Spleen (tissue), 7 donors: ENCODE data around the gene SEMA3F.

Experiments
- CTCF ChIP-seq, 11 experiments: fragments of 200-600 bp in 7 of 11; fragments of 450-650 bp in 4 of 11; sonication (generic) in 4 of 11; IDR thresholded peaks in 8 of 11; conservative IDR thresholded peaks in 3 of 11; 1 replicate in 7 of 11; 2 replicates in 4 of 11; pipeline versions ENCODE4 v1.4.0 to v1.8.0; 2016 to 2021; ENCODE audit warnings: antibody characterized with exemption in 11 of 11, inconsistent platforms in 4 of 11, mild to moderate bottlenecking in 1 of 11
- POLR2A ChIP-seq, 3 donors: fragments of 450-650 bp; IDR thresholded peaks; one replicate each; pipeline ENCODE4 v1.5.1; 2017; ENCODE audit warnings: antibody characterized with exemption in 3 of 3, mild to moderate bottlenecking in 1 of 3
- POLR2AphosphoS5 ChIP-seq, 3 donors: sonication (generic); formaldehyde crosslinking; IDR thresholded peaks; one replicate each; pipeline ENCODE4 v1.5.1; 2017; ENCODE audit warnings: antibody characterized with exemption in 3 of 3
- donor health status: DM: no; HTN: no; CAD: no; lungs with moderate emphysema.
- donor health status: DM: no; HTN: no; CAD: no.
- donor health status: DM: no; HTN: no; CAD: no.

GRCh38 chr3:50174517-50174895 lies 19.4 kb downstream of the SEMA3F start:
- no peak for TF ChIP-seq CTCF (IDR thresholded peaks at IDR 0.05 in 8 of 11, conservative IDR thresholded peaks at IDR 0.05 in 3 of 11)
- TF ChIP-seq POLR2AphosphoS5 (IDR thresholded peaks at IDR 0.05), result no peak
- TF ChIP-seq POLR2A (IDR thresholded peaks at IDR 0.05), result no peak
